Measurements from ENCODE around the gene ZDHHC12.

DNA sequence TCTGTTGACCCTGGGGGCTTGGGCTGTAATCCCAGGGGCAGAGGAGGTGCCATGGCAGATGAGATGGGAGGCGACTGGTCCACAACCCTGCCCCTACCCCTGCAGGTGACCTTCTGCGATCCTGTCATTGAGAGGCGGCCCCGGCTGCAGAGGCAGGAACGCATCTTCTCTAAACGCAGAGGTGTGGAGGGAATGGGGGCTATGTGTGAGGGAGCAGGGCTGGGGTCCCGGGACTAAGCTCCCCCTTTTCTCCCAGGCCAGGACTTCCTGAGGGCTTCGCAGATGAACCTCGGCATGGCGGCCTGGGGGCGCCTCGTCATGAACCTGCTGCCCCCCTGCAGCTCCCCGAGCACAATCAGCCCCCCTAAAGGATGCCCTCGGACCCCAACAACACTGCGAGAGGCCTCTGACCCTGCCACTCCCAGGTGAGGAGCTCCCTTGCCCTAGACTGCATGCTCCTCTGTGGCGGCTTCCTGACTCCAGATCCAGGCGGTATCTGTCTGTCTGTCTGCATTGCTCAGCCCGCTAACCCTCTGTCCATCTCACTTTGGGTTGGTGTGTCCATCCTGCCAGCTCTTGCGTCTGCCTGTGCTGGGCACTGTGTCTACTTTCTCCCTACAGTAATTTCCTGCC lies 9.9 kb downstream of the ZDHHC12 start:
- TF ChIP-seq EP300 (IDR thresholded peaks at IDR 0.05): no peak
- no peak for TF ChIP-seq POLR2AphosphoS5 (IDR thresholded peaks at IDR 0.05)
- TF ChIP-seq, protein P1, sequence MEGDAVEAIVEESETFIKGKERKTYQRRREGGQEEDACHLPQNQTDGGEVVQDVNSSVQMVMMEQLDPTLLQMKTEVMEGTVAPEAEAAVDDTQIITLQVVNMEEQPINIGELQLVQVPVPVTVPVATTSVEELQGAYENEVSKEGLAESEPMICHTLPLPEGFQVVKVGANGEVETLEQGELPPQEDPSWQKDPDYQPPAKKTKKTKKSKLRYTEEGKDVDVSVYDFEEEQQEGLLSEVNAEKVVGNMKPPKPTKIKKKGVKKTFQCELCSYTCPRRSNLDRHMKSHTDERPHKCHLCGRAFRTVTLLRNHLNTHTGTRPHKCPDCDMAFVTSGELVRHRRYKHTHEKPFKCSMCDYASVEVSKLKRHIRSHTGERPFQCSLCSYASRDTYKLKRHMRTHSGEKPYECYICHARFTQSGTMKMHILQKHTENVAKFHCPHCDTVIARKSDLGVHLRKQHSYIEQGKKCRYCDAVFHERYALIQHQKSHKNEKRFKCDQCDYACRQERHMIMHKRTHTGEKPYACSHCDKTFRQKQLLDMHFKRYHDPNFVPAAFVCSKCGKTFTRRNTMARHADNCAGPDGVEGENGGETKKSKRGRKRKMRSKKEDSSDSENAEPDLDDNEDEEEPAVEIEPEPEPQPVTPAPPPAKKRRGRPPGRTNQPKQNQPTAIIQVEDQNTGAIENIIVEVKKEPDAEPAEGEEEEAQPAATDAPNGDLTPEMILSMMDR (IDR thresholded peaks at IDR 0.05): no peak
